ENCODE data around the gene MRPS34.

DNA sequence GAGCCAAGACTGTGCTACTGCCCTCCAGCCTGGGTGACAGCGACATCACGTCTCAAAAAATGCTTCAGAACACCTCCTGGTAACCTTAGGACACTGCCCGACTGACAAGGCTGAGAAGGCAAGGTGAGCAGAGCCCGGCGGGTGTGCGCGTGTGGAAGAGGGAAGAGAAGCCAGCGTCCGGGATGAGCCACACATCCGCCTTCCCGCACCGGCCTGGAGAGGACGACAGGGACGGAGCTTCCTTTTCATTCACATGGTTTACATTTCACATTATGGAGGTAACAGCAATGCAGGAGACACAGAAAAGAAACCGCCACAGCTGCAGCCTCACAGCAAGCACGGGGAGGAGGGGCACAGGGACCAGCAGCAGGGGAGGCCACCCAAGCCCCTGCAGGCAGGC, 37.2 kb upstream of the MRPS34 start:
- TF ChIP-seq, protein P1, sequence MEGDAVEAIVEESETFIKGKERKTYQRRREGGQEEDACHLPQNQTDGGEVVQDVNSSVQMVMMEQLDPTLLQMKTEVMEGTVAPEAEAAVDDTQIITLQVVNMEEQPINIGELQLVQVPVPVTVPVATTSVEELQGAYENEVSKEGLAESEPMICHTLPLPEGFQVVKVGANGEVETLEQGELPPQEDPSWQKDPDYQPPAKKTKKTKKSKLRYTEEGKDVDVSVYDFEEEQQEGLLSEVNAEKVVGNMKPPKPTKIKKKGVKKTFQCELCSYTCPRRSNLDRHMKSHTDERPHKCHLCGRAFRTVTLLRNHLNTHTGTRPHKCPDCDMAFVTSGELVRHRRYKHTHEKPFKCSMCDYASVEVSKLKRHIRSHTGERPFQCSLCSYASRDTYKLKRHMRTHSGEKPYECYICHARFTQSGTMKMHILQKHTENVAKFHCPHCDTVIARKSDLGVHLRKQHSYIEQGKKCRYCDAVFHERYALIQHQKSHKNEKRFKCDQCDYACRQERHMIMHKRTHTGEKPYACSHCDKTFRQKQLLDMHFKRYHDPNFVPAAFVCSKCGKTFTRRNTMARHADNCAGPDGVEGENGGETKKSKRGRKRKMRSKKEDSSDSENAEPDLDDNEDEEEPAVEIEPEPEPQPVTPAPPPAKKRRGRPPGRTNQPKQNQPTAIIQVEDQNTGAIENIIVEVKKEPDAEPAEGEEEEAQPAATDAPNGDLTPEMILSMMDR (IDR thresholded peaks at IDR 0.05): no peak
- TF ChIP-seq POLR2A (IDR thresholded peaks at IDR 0.05): no peak
- no peak for TF ChIP-seq POLR2AphosphoS5 (IDR thresholded peaks at IDR 0.05)
